Stimulated activated CD4-positive, alpha-beta T cell treated with anti-CD3 and anti-CD28 coated beads, Interleukin-4, amount 100 ng/mL, for 1 hour (primary cell): ENCODE data around the gene FZR1.

Source experiments
- DNase-seq: peaks from one replicate; pipeline ENCODE4 v3.0.0-alpha.2; 2020

The FZR1 gene

GRCh38 chr19:3533563-3534216 is 27.6 kb downstream of the FZR1 start:
- DNase-seq, result no peak

GRCh38 chr19:3534375-3535234 is 28.5 kb downstream of the FZR1 start:
- no peak for DNase-seq

GRCh38 chr19:3535235-3535535 is 29.1 kb downstream of the FZR1 start:
- no peak for DNase-seq

DNA sequence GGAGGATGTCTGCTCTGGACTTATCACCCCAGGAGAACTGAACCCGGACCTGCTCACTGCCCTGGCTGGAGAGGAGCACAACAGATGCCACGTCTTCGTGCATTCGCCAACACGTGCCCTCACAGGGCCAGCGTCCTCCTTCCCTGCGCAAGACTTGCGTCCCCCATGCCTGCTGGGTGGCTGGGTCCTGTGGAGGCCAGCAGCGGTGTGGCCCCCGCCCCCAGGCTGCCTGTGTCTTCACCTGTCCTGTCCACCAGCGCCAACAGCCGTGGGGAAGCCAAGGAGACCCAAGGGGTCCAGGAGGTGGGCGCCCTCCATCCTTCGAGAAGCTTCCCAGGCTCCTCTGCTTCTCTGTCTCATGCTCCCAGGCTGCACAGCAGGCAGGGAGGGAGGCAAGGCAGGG is 29.5 kb downstream of the FZR1 start:
- DNase-seq, result no peak

- no peak for DNase-seq
These were observed 29.9 kb downstream of the FZR1 start for GRCh38 chr19:3535981-3536380.

- no peak for DNase-seq
These were observed 30.5 kb downstream of the FZR1 start for GRCh38 chr19:3536429-3537100.

DNA sequence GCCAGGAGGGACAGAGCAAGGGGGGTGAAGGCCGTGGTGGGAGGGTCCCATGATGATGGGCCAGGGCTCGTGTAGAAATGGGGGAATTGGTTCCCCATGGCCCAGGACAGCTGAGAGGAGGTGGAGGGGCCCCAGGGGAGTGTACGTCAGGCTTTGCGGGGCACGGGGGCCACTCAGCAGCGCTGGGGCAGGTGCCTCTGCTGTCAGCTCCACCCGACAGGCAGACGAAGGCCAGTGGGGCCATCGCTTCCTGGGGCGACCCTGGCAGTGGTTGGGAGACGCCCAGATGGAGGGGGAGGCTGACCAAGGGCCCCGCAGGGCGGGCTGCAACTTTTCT is 31.0 kb downstream of the FZR1 start:
- DNase-seq, result no peak

GRCh38 chr19:3537438-3538240 is 31.5 kb downstream of the FZR1 start:
- DNase-seq, result no peak

DNA sequence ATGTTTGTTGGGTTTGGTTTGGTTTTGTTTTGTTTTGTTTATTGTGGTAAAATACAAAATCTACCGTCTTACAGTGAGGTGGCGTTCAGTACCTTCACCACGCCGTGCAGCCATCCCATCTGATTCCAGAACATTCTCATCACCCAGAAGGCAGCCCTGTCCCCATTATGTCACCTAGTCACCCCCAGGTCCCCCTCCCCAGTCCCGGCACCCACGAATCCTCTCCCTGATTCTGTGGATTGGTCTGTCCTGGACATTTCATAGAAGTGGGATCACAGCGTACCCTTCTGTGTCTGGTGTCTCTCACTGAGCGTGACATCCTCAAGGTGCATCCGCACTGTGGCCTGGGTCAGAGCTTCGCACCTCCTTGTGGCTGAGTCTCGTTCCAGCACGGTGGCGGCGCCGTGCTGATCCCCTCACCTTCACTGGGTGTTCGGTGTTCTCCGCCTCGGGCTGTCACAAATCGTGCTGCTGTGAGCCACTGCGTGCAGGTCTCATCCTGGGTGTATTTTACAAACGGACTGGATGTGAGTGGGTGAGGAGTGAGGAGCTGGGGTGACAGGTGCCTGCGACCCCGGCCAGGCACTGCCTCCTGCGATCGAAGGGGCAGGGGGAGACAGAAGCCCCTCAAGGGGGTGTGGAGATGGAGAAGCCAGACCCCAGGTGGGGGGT is 32.3 kb downstream of the FZR1 start:
- DNase-seq, result no peak

- no peak for DNase-seq
These were observed 33.0 kb downstream of the FZR1 start, which contains the start of gene TEKTIP1 for GRCh38 chr19:3538965-3539755. Gene TEKTIP1 (plus strand): TSS chr19:3539174. CDS start chr19:3539178, 4 bp downstream.

- DNase-seq, result no peak
These were observed 33.6 kb downstream of the FZR1 start for GRCh38 chr19:3539756-3540118.

- DNase-seq, result no peak
These were observed 37.3 kb downstream of the FZR1 start for GRCh38 chr19:3543150-3544057.

- no peak for DNase-seq
These were observed 37.9 kb downstream of the FZR1 start for GRCh38 chr19:3544058-3544376.

DNA sequence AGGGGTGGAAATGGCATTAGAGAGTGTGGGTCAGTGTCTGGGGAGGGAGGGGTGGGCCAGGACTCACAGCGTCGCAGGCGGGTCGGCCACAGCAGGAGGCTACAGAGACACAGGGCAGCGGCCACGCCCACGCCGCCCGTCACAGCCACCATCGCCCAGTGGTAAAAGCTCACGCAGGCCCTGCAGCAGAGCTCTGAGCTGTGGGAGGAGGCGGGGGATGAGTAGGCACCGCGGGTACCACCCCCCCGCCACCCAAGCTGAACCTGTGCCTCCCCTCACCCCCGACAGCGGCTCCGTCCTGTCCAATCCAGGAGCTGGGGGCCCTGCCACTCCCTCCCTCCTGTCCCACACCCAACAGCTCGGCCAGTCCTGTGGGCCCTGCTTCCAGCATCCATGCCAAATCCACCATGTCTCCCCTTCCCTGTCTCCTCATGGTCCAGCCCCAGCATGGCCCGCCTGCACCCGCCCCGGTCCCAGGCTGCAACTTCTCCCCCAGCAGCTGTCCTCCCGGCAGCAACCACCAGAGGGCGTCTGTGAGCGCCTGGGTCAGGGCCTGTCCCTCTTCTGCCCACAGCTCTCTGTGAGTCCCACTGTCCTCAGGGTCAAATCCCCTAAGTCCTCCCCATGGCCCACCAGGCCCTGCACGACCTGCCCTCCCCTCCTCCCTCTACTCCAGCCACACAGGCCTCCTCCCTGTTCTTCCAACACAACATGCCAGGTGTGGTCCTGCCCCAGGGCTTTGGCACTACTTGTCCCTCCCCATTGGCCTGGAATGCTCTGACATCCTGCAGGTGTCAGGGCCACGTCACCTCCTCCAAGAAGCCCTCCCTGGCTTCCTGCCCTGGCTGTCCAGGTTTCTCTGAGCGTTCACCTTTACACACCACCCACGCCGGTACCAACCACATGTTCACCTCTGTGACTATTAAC is 38.9 kb downstream of the FZR1 start:
- DNase-seq, result peak; percentile 81

- DNase-seq, result no peak
These were observed 39.5 kb downstream of the FZR1 start for GRCh38 chr19:3545669-3546034.

DNA sequence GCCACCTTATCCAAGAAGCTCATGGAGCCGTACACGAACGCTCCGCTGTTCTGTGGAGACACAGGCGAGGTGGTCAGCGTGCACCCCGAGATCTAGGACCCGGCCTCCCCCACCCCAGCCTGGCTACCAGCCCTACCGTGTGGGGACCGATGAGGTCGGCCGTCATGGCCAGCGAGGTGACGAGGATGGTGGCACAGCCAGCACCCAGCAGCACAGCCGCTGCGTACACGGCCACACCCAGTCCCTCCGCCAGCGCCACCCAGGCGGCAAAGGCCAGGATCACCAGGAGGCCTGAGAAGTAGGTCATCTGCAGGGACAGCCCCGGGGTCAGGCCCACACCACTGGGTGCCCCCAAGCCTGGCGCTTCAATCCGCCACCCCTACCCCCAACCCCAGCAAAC is 40.0 kb downstream of the FZR1 start:
- no peak for DNase-seq

GRCh38 chr19:3547301-3547731 is 41.2 kb downstream of the FZR1 start:
- DNase-seq, result peak; percentile 39

DNA sequence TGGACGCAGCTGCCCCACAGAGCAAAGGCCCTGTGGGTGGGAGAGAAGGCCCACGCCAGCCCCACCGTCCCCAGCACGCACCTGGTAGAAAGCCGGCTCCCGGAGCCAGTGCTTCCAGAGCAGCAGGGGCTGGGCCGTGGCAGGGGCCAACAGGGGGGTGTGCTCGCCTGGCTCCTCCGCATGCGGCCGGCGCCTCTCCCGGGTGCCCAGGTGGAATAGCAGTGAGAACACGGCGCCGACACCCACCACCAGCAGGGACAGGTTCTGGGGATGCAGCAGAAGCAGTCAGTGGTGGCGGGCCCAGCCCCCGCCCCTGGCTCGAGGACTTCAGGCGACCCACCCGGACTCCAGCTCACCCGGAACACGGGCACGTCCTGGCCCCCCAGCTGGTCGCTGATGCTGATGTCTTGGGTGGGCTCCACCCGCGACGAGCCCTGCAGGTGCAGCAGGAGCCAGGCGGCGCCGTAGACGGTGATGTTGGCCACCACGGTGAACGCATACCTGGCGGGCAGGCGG is 41.7 kb downstream of the FZR1 start:
- no peak for DNase-seq

GRCh38 chr19:3548606-3549005 is 42.5 kb downstream of the FZR1 start:
- DNase-seq, result no peak

GRCh38 chr19:3549816-3550215 is 43.7 kb downstream of the FZR1 start:
- DNase-seq, result no peak
